Panc1 (cell line): ENCODE data around the gene CIC. TPM values are rescaled to one million over a fixed set of nuclear protein-coding genes. Genes with fewer than 3 reads are reported as not detected.
A peak's percentile ranks its signal among the peaks of the same experiment; 100 is the strongest.

Experiments
- ATAC-seq: fragments of 200-7000 bp; cut with Tn5 transposase; 2 replicates; pipeline ENCODE4 v1.9.1; 2020; ENCODE audit warnings: mild to moderate bottlenecking, moderate library complexity
- BruUV-seq: library from RNA; stranded (reverse); fragments of 400-500 nt; replicated peaks from 2 replicates; lab custom pipeline; 2021; lab: Mats Ljungman, UMichigan
- CTCF ChIA-PET: fragments of 300-600 bp; sonication (Branson Sonifier 250); formaldehyde crosslinking; loops from one replicate; lab custom pipeline; 2022; ENCODE audit warnings: antibody characterized with exemption; lab: Charles Lee
- POLR2A ChIA-PET: fragments of 300-600 bp; sonication (Branson Sonifier 250); formaldehyde crosslinking; loops from one replicate; lab custom pipeline; 2022; ENCODE audit warnings: antibody characterized with exemption; lab: Charles Lee
- DNase-seq: peaks from one replicate; pipeline ENCODE4 v3.0.0-alpha.2; 2010; ENCODE audit warnings: low read depth, low spot score
- H3K27ac ChIP-seq: 2 replicates; pipeline ENCODE4 v1.5.1; 2011; ENCODE audit warnings: mild to moderate bottlenecking, low read length, inconsistent platforms
- H3K27me3 ChIP-seq: fragments of 200-500 bp; sonication (Bioruptor generic); 2 replicates; pipeline ENCODE4 v1.6.0; 2014; ENCODE audit warnings: low read length, inconsistent platforms; ENCODE audit not compliant: control insufficient read depth, insufficient read depth
- H3K36me3 ChIP-seq: fragments of 200-500 bp; sonication (Bioruptor generic); 2 replicates; pipeline ENCODE4 v1.5.1; 2014; ENCODE audit warnings: inconsistent platforms, mild to moderate bottlenecking, low read length, moderate library complexity; ENCODE audit not compliant: control insufficient read depth, insufficient read depth
- H3K4me1 ChIP-seq: 2 replicates; pipeline ENCODE4 v1.5.1; 2011; ENCODE audit warnings: inconsistent platforms, mild to moderate bottlenecking, low read length, moderate library complexity; ENCODE audit not compliant: control insufficient read depth, insufficient read depth
- H3K4me3 ChIP-seq, 2 experiments: 2 replicates each; pipeline ENCODE4 v1.5.1; 2011 to 2012; ENCODE audit warnings: low read depth in 2 of 2, low read length in 2 of 2, mild to moderate bottlenecking in 2 of 2, inconsistent platforms in 1 of 2, moderate library complexity in 1 of 2
- H3K9me3 ChIP-seq: fragments of 200-500 bp; sonication (Bioruptor generic); 2 replicates; pipeline ENCODE4 v1.5.1; 2014; ENCODE audit warnings: low read depth, mild to moderate bottlenecking, inconsistent platforms, low read length, moderate library complexity; ENCODE audit not compliant: control insufficient read depth, insufficient read depth
- POLR2AphosphoS5 ChIP-seq: IDR thresholded peaks from 2 replicates; pipeline ENCODE4 v1.6.1; 2012; ENCODE audit warnings: mild to moderate bottlenecking, low read depth, low read length, moderate library complexity
- REST ChIP-seq, 2 experiments: IDR thresholded peaks; 2 replicates each; pipeline ENCODE4 v1.6.1; 2011 to 2012; ENCODE audit warnings: low read depth in 2 of 2, control low read depth in 1 of 2, low read length in 1 of 2, mild to moderate bottlenecking in 1 of 2, moderate library complexity in 1 of 2; ENCODE audit not compliant: insufficient read depth in 1 of 2
- SIN3A ChIP-seq: IDR thresholded peaks from 2 replicates; pipeline ENCODE4 v1.6.1; 2012; ENCODE audit warnings: low read depth, mild to moderate bottlenecking, low read length, moderate library complexity, borderline replicate concordance; ENCODE audit not compliant: insufficient read depth
- TCF7L2 ChIP-seq: IDR thresholded peaks from 2 replicates; pipeline ENCODE4 v1.6.1; 2011; ENCODE audit warnings: mild to moderate bottlenecking, low read depth, low read length, inconsistent platforms
- in situ Hi-C: cut with HindIII; loops from 2 replicates; pipeline ENCODE4 v1.10.0; 2016; ENCODE audit warnings: low sequenced_read_pairs, low pct_unique_long_range_greater_than_20kb
- intact Hi-C: fragments of 100-400 bp; cut with micrococcal nuclease; formaldehyde crosslinking; loops from one replicate; pipeline ENCODE4 v1.10.0; 2022; ENCODE audit not compliant: unreplicated experiment
- total RNA-seq: library from RNA; stranded (reverse); gene quantifications from one replicate; pipeline ENCODE4 v1.2.1, GENCODE V29; 2021; ENCODE audit not compliant: unreplicated experiment
- TF ChIP-seq, protein P1 (sequence below): fragments of 450-650 bp; IDR thresholded peaks from 2 replicates; pipeline ENCODE4 v1.5.1; 2017; ENCODE audit warnings: mild to moderate bottlenecking

CIC gene
- total RNA-seq, 1 experiment from 2014 or later = 67.4 TPM

- TSS peak; percentile 73 for BruUV-seq
- no peak for DNase-seq
- intact Hi-C loops = no loop called here
Measured at GRCh38 chr19:42269478-42270345, 660 bp downstream of the CIC start.

DNA sequence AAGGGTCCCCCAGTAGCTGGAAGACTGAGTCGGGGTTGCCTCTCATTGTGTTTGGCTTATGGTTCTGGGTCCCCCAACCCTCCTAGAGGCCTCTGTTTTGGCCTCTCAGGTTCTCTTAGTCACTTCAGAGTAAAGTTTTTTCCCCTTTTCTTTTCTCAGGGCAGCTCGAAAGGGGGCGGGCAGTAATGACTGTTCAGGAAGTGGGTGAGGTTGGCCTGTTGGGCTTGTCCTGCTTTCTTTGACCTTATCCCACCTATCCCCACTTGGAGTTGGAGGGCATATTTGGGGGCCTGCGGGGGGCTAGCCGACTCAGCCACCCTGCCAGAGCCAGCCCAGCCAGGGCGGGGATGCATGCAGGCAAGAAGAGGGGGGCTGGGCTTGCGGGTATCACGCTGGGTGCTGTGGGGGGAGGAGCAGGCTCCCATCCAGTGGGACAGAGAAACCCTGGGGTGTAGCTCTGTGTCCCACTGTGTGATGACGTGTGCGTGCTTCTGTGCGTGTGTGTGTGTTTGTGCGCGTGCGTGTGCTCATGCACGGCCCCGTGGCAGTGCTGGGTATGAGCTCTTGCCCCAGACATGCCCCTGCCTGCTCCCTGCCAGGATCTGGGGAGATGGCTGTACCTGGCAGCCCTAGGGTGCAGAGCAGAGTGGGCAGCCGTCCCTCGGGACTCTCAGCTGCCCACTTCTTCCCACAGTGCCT is 1.4 kb downstream of the CIC start:
- in situ Hi-C loops (no loop called here), intact Hi-C loops (no loop called here)
- no peaks in the 10 kb centered on the region for H3K27me3 ChIP-seq
- H3K9me3 ChIP-seq = no peaks in the 10 kb centered on the region
- ChIA-PET POLR2A (interaction anchor here (0.5 kb wide), 1 partner anchor 1265 kb away, joined by 4 read pairs; no protein-coding TSS in a partner anchor), CTCF (no interaction called here)
- DNase-seq (no peak), ATAC-seq (no peak)
- no peak for TF ChIP-seq POLR2AphosphoS5
- no peak for TF ChIP-seq TCF7L2
- TF ChIP-seq, protein P1, sequence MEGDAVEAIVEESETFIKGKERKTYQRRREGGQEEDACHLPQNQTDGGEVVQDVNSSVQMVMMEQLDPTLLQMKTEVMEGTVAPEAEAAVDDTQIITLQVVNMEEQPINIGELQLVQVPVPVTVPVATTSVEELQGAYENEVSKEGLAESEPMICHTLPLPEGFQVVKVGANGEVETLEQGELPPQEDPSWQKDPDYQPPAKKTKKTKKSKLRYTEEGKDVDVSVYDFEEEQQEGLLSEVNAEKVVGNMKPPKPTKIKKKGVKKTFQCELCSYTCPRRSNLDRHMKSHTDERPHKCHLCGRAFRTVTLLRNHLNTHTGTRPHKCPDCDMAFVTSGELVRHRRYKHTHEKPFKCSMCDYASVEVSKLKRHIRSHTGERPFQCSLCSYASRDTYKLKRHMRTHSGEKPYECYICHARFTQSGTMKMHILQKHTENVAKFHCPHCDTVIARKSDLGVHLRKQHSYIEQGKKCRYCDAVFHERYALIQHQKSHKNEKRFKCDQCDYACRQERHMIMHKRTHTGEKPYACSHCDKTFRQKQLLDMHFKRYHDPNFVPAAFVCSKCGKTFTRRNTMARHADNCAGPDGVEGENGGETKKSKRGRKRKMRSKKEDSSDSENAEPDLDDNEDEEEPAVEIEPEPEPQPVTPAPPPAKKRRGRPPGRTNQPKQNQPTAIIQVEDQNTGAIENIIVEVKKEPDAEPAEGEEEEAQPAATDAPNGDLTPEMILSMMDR = no peak
- no peak for TF ChIP-seq REST (IDR thresholded peaks at IDR 0.05; ENCODE audit: insufficient read depth in 1 of 2, low read depth in 2 of 2, low read length in 1 of 2)
- no peak for TF ChIP-seq SIN3A
- H3K4me1 ChIP-seq = peaks cover 11% of the 10 kb centered on the region
- no peaks in the 10 kb centered on the region for H3K36me3 ChIP-seq
- peak overlapping the region; percentile 69 to 72 for H3K4me3 ChIP-seq
- BruUV-seq = no TSS peak
- H3K27ac ChIP-seq = peak overlapping the region; percentile 65

More at GRCh38 chr19:42269478-42270345, 660 bp downstream of the CIC start:
- H3K27me3 ChIP-seq = no peaks in the 10 kb centered on the region
- TF ChIP-seq TCF7L2 (no peak), SIN3A (no peak), REST (IDR thresholded peaks at IDR 0.05; ENCODE audit: insufficient read depth in 1 of 2, low read depth in 2 of 2, low read length in 1 of 2) (no peak), POLR2AphosphoS5 (no peak)
- TF ChIP-seq, protein P1 = no peak
- peak overlapping the region; percentile 65 for H3K27ac ChIP-seq
- H3K9me3 ChIP-seq = no peaks in the 10 kb centered on the region
- ATAC-seq = no peak
- ChIA-PET POLR2A (no interaction called here), CTCF (no interaction called here)
- in situ Hi-C loops = no loop called here
- H3K4me3 ChIP-seq = peak overlapping the region; percentile 69 to 72
- no peaks in the 10 kb centered on the region for H3K36me3 ChIP-seq
- H3K4me1 ChIP-seq = peaks cover 11% of the 10 kb centered on the region
